ENCODE data around the gene METTL2B.

- TF ChIP-seq THYN1 (CRISPR knock-in tag; IDR thresholded peaks at IDR 0.05; ENCODE audit: borderline replicate concordance, low read depth), result no peak
- TF ChIP-seq NFE2L1 (CRISPR knock-in tag; IDR thresholded peaks at IDR 0.05; ENCODE audit: borderline replicate concordance), result no peak
- TF ChIP-seq ZNF75D (CRISPR knock-in tag; IDR thresholded peaks at IDR 0.05; ENCODE audit: borderline replicate concordance), result no peak
- no peak for TF ChIP-seq RAD21 (CRISPR knock-in tag; IDR thresholded peaks at IDR 0.05)
- TF ChIP-seq, protein P1, sequence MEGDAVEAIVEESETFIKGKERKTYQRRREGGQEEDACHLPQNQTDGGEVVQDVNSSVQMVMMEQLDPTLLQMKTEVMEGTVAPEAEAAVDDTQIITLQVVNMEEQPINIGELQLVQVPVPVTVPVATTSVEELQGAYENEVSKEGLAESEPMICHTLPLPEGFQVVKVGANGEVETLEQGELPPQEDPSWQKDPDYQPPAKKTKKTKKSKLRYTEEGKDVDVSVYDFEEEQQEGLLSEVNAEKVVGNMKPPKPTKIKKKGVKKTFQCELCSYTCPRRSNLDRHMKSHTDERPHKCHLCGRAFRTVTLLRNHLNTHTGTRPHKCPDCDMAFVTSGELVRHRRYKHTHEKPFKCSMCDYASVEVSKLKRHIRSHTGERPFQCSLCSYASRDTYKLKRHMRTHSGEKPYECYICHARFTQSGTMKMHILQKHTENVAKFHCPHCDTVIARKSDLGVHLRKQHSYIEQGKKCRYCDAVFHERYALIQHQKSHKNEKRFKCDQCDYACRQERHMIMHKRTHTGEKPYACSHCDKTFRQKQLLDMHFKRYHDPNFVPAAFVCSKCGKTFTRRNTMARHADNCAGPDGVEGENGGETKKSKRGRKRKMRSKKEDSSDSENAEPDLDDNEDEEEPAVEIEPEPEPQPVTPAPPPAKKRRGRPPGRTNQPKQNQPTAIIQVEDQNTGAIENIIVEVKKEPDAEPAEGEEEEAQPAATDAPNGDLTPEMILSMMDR (CRISPR knock-in tag; IDR thresholded peaks at IDR 0.05), result no peak
- TF ChIP-seq NFE2L2 (IDR thresholded peaks at IDR 0.05; ENCODE audit: low read length), result no peak
- TF ChIP-seq ZNF788 (CRISPR knock-in tag; IDR thresholded peaks at IDR 0.05; ENCODE audit: borderline replicate concordance), result no peak
- no peak for TF ChIP-seq ZNF562 (CRISPR knock-in tag; IDR thresholded peaks at IDR 0.05; ENCODE audit: borderline replicate concordance)
- no peak for TF ChIP-seq ZNF326 (CRISPR knock-in tag; IDR thresholded peaks at IDR 0.05; ENCODE audit: borderline replicate concordance)
- no peak for TF ChIP-seq NFIC (IDR thresholded peaks at IDR 0.05; ENCODE audit: low read length)
Measured at GRCh38 chr7:128456255-128456725, 20.3 kb upstream of the METTL2B start.
